ENCODE data around the gene TRABD.
"Not testable (repeated sequence)": the region's sequence is repeated elsewhere in the genome, so short reads cannot be mapped to it uniquely, and the experiment has no call there.

TRABD gene, protein sequence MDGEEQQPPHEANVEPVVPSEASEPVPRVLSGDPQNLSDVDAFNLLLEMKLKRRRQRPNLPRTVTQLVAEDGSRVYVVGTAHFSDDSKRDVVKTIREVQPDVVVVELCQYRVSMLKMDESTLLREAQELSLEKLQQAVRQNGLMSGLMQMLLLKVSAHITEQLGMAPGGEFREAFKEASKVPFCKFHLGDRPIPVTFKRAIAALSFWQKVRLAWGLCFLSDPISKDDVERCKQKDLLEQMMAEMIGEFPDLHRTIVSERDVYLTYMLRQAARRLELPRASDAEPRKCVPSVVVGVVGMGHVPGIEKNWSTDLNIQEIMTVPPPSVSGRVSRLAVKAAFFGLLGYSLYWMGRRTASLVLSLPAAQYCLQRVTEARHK

GRCh38 chr22:50185375-50186087 is at the start of gene TRABD:
Gene TRABD (plus strand): TSS chr22:50185913. CDS start chr22:50193061, 7,148 bp downstream.
- H3K4me3 ChIP-seq (ENCODE audit: low read depth, low read length): peak within 1 kb of the TSS; percentile 69
- no peaks in the 10 kb centered on the region for H3K36me3 ChIP-seq (ENCODE audit: control insufficient read depth, insufficient read depth, low read length)
- H3K27me3 ChIP-seq (ENCODE audit: control insufficient read depth, insufficient read depth, low read length): no peaks in the 10 kb centered on the region
- peak within 1 kb of the TSS; percentile 71 for H3K9ac ChIP-seq (ENCODE audit: low read length)
- H3K4me1 ChIP-seq (ENCODE audit: control insufficient read depth, insufficient read depth, low read length): peaks cover 20% of the 10 kb centered on the region; the same call in 1 of the 2 replicates
- no peaks in the 10 kb centered on the region for H3K9me3 ChIP-seq (ENCODE audit: control insufficient read depth, insufficient read depth, low read depth, low read length)
- no peak within 1 kb of the TSS for H3K27ac ChIP-seq (ENCODE audit: low read depth, low read length)

DNA sequence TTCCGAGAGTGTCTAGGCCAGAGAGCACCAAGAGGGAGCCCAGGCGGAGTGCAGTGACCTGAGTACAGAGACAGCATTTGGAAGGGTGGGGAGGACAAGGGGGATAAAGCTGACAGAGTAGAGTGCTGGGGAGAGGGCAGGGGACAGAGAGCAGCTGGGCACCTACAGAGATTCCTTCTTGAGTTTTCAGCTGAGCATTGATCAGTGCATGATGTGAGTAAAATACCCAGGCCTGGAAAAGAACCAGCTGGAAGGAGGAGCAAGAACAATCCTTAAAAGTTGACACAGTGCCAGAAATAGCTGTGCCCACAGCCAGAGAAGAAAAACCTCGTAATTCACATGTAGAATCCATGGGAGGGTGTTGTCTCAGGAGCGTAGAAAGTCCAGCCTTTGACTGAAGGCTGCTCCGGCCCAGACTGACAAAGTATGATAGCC is 49.1 kb upstream of the TRABD start:
- Histone ChIP-seq H3K27me3 (ENCODE audit: control insufficient read depth, insufficient read depth, low read length) (no peaks in the 10 kb centered on the region), H3K27ac (ENCODE audit: low read depth, low read length) (no peak overlapping the region), H3K9me3 (ENCODE audit: control insufficient read depth, insufficient read depth, low read depth, low read length) (no peaks in the 10 kb centered on the region), H3K4me1 (ENCODE audit: control insufficient read depth, insufficient read depth, low read length) (no peaks in the 10 kb centered on the region), H3K9ac (ENCODE audit: low read length) (no peak overlapping the region), H3K36me3 (ENCODE audit: control insufficient read depth, insufficient read depth, low read length) (no peaks in the 10 kb centered on the region), H3K4me3 (ENCODE audit: low read depth, low read length) (no peak overlapping the region)

DNA sequence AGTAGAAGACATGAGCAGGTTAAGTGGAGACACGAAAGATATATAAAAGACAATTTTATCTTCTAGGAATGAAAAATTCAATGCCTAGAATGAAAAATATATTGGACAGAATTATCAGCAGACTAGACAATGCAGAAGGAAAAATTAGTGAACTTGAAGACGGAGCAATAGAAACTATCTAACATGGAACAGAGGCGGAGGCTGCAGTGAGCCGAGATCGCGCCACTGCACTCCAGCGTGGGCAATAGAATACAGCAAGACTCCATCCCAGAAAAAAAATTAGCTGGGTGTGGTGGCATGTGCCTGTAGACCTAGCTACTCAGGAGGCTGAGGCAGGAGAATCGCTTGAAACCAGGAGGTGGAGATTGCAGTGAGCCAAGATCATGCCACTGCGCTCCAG is 48.4 kb upstream of the TRABD start:
- not testable (repeated sequence) for H3K27ac ChIP-seq (ENCODE audit: low read depth, low read length); H3K4me3 ChIP-seq (ENCODE audit: low read depth, low read length); H3K9me3 ChIP-seq (ENCODE audit: control insufficient read depth, insufficient read depth, low read depth, low read length); H3K9ac ChIP-seq (ENCODE audit: low read length); H3K4me1 ChIP-seq (ENCODE audit: control insufficient read depth, insufficient read depth, low read length); H3K36me3 ChIP-seq (ENCODE audit: control insufficient read depth, insufficient read depth, low read length); H3K27me3 ChIP-seq (ENCODE audit: control insufficient read depth, insufficient read depth, low read length)

GRCh38 chr22:50138041-50138440 is 47.7 kb upstream of the TRABD start:
- Histone ChIP-seq H3K9ac (ENCODE audit: low read length) (no peak overlapping the region), H3K27ac (ENCODE audit: low read depth, low read length) (no peak overlapping the region), H3K36me3 (ENCODE audit: control insufficient read depth, insufficient read depth, low read length) (no peaks in the 10 kb centered on the region), H3K27me3 (ENCODE audit: control insufficient read depth, insufficient read depth, low read length) (no peaks in the 10 kb centered on the region), H3K4me3 (ENCODE audit: low read depth, low read length) (no peak overlapping the region), H3K9me3 (ENCODE audit: control insufficient read depth, insufficient read depth, low read depth, low read length) (no peaks in the 10 kb centered on the region), H3K4me1 (ENCODE audit: control insufficient read depth, insufficient read depth, low read length) (no peaks in the 10 kb centered on the region)

- Histone ChIP-seq H3K9ac (ENCODE audit: low read length) (no peak overlapping the region), H3K27ac (ENCODE audit: low read depth, low read length) (no peak overlapping the region), H3K9me3 (ENCODE audit: control insufficient read depth, insufficient read depth, low read depth, low read length) (no peaks in the 10 kb centered on the region), H3K27me3 (ENCODE audit: control insufficient read depth, insufficient read depth, low read length) (no peaks in the 10 kb centered on the region), H3K4me3 (ENCODE audit: low read depth, low read length) (no peak overlapping the region), H3K36me3 (ENCODE audit: control insufficient read depth, insufficient read depth, low read length) (no peaks in the 10 kb centered on the region), H3K4me1 (ENCODE audit: control insufficient read depth, insufficient read depth, low read length) (no peaks in the 10 kb centered on the region)
Observed at GRCh38 chr22:50138988-50139387, 46.7 kb upstream of the TRABD start.

DNA sequence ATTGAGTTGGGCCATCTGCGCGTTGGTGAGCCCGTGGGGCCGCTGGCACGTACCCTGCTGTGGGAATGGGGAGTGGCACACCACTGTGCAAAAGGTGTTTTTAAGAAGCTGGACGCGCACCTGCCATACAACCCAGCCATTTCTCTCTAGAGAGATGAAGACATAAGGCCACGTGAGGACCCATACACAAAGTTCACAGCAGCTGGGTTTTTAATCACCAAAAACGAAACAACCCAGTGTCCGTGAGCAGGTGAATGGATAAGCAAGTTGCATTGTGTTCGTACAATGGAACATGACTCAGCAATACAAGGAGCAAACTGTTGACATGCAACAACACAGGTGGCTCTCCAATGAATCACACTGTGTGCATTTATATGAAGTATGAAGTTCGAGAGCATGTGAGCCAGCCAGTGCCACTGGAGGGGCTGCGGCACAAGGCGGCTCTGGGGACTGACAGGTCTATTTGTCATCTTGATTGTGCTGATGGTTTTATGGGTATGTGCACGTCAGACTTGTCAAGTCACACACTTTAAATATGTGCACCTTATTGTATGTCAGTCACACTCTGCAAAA is 45.8 kb upstream of the TRABD start:
- Histone ChIP-seq H3K27ac (ENCODE audit: low read depth, low read length) (no peak overlapping the region), H3K9me3 (ENCODE audit: control insufficient read depth, insufficient read depth, low read depth, low read length) (no peaks in the 10 kb centered on the region), H3K9ac (ENCODE audit: low read length) (no peak overlapping the region), H3K36me3 (ENCODE audit: control insufficient read depth, insufficient read depth, low read length) (no peaks in the 10 kb centered on the region), H3K4me3 (ENCODE audit: low read depth, low read length) (no peak overlapping the region), H3K4me1 (ENCODE audit: control insufficient read depth, insufficient read depth, low read length) (no peaks in the 10 kb centered on the region), H3K27me3 (ENCODE audit: control insufficient read depth, insufficient read depth, low read length) (no peaks in the 10 kb centered on the region)

GRCh38 chr22:50140615-50141014 is 45.1 kb upstream of the TRABD start:
- H3K27ac ChIP-seq (ENCODE audit: low read depth, low read length): no peak overlapping the region
- H3K27me3 ChIP-seq (ENCODE audit: control insufficient read depth, insufficient read depth, low read length): no peaks in the 10 kb centered on the region
- no peak overlapping the region for H3K9ac ChIP-seq (ENCODE audit: low read length)
- H3K4me3 ChIP-seq (ENCODE audit: low read depth, low read length): no peak overlapping the region
- H3K36me3 ChIP-seq (ENCODE audit: control insufficient read depth, insufficient read depth, low read length): no peaks in the 10 kb centered on the region
- H3K9me3 ChIP-seq (ENCODE audit: control insufficient read depth, insufficient read depth, low read depth, low read length): no peaks in the 10 kb centered on the region
- no peaks in the 10 kb centered on the region for H3K4me1 ChIP-seq (ENCODE audit: control insufficient read depth, insufficient read depth, low read length)

GRCh38 chr22:50141462-50141861 is 44.3 kb upstream of the TRABD start:
- Histone ChIP-seq H3K9ac (ENCODE audit: low read length) (no peak overlapping the region), H3K4me1 (ENCODE audit: control insufficient read depth, insufficient read depth, low read length) (peaks cover under 1% of the 10 kb centered on the region; the same call in 1 of the 2 replicates), H3K36me3 (ENCODE audit: control insufficient read depth, insufficient read depth, low read length) (no peaks in the 10 kb centered on the region), H3K4me3 (ENCODE audit: low read depth, low read length) (no peak overlapping the region), H3K9me3 (ENCODE audit: control insufficient read depth, insufficient read depth, low read depth, low read length) (no peaks in the 10 kb centered on the region), H3K27me3 (ENCODE audit: control insufficient read depth, insufficient read depth, low read length) (no peaks in the 10 kb centered on the region), H3K27ac (ENCODE audit: low read depth, low read length) (no peak overlapping the region)

DNA sequence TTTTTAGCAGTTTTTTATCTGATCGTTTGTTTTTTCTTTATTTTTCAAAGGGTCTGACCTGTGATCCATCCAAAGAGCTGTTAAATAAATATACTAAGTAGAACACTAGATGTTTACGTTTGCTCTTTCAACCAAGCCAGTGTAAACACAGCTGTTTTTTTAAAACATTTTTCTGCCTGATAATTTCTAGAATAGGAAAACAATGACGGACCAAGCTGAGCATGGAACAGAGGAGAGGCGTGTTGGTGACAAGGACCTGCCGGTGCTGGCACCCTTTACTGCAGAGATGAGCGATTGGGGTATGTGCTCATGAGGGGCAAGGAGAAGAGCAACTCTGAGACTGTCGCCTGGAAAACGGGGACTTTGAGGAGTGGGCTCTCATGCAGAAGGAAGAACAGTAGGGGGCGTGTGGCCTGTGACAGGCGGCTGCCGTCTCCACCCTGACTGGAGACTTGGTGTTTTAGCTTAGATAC is 43.8 kb upstream of the TRABD start:
- Histone ChIP-seq H3K9ac (ENCODE audit: low read length) (no peak overlapping the region), H3K4me3 (ENCODE audit: low read depth, low read length) (no peak overlapping the region), H3K36me3 (ENCODE audit: control insufficient read depth, insufficient read depth, low read length) (no peaks in the 10 kb centered on the region), H3K27me3 (ENCODE audit: control insufficient read depth, insufficient read depth, low read length) (no peaks in the 10 kb centered on the region), H3K4me1 (ENCODE audit: control insufficient read depth, insufficient read depth, low read length) (peaks cover 3% of the 10 kb centered on the region; the same call in 1 of the 2 replicates), H3K9me3 (ENCODE audit: control insufficient read depth, insufficient read depth, low read depth, low read length) (no peaks in the 10 kb centered on the region), H3K27ac (ENCODE audit: low read depth, low read length) (no peak overlapping the region)

GRCh38 chr22:50143096-50143495 is 42.6 kb upstream of the TRABD start:
- Histone ChIP-seq H3K27ac (ENCODE audit: low read depth, low read length) (no peak overlapping the region), H3K4me1 (ENCODE audit: control insufficient read depth, insufficient read depth, low read length) (peaks cover 3% of the 10 kb centered on the region; the same call in 1 of the 2 replicates)

More at GRCh38 chr22:50143096-50143495, 42.6 kb upstream of the TRABD start:
- Histone ChIP-seq H3K9me3 (ENCODE audit: control insufficient read depth, insufficient read depth, low read depth, low read length) (no peaks in the 10 kb centered on the region), H3K4me3 (ENCODE audit: low read depth, low read length) (no peak overlapping the region), H3K36me3 (ENCODE audit: control insufficient read depth, insufficient read depth, low read length) (no peaks in the 10 kb centered on the region), H3K9ac (ENCODE audit: low read length) (no peak overlapping the region), H3K27me3 (ENCODE audit: control insufficient read depth, insufficient read depth, low read length) (no peaks in the 10 kb centered on the region)

Measured in HUES6 (cell line).